SHP77 treated with DMSO at 0.1 percent for 48 hours (cell line): ENCODE data around the gene DERA.
"Not testable (repeated sequence)": the region's sequence is repeated elsewhere in the genome, so short reads cannot be mapped to it uniquely, and the experiment has no call there.

Source experiments
- DNase-seq: peaks from one replicate; lab custom pipeline; 2025; lab: John Stamatoyannopoulos, UW

Gene DERA

GRCh38 chr12:15910864-15911721 is at the start of gene DERA:
Gene DERA, plus strand, starts transcription at chr12:15911332. Its CDS starts 52 bp downstream, at chr12:15911384.
- DNase-seq, result peak; percentile 18

DNA sequence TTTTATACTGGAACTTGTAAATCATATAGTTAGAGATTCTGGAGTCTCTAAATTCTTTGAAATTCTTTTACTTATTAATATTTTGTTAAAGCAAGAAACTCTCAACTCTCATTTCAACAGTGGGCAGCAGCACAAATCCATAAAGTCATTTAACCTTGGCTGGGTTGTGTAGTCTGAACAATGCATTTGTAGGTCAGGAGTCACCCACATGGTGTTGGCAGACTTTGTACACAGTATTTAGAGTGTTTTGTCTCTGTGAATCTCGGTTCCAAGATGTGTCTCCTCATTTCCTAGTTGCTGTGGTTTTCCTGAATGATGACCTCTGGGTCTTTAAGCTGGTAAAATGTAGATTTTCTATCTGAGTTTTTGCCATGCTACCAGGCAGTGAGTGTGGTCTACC is 49.7 kb upstream of the DERA start:
- DNase-seq, result no peak

GRCh38 chr12:15862840-15863239 is 48.3 kb upstream of the DERA start:
- no peak for DNase-seq

GRCh38 chr12:15863372-15863771 is 47.8 kb upstream of the DERA start:
- no peak for DNase-seq

DNA sequence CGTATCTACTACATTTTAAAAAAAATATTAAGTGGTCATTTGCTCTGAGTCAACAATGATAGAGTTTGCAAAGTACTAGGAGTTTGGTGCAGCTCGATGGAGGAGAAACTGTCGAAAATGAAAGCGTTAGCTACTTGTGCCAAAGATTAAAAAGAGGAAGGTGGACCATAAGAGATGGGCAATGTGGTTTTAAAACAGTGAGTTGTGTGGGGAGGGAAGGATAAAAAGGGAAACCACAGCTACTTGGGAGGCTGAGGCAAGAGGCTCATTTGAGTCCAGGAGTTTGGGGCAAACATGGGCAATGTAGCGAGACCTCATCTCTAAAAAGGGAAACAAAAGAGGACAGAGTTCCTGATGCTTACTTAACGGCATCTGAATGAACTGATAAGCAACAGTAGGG is 47.1 kb upstream of the DERA start:
- no peak for DNase-seq

- no peak for DNase-seq
These were observed 42.9 kb upstream of the DERA start for GRCh38 chr12:15868186-15868585.

GRCh38 chr12:15873556-15873955 is 37.6 kb upstream of the DERA start:
- DNase-seq, result no peak

GRCh38 chr12:15874556-15875145 is 36.5 kb upstream of the DERA start:
- not testable (repeated sequence) for DNase-seq

DNA sequence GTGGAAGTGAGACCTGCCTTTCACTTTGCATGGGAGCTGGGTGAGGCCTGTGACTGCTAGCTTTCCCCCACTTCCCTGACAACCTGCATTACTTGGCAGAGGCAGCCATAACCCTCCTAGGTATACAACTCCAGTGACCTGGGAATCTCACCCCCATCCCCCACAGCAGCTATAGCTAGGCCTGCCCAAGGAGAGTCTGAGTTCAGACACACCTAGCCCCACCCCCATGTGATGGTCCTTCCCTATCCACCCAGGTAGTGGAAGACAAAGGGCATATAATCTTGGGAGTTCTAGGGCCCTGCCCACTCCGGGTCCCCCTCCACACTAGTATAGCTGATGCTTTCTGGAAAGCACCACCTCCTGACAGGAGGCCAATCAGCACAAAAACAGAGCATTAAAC is 35.3 kb upstream of the DERA start:
- DNase-seq, result no peak

DNA sequence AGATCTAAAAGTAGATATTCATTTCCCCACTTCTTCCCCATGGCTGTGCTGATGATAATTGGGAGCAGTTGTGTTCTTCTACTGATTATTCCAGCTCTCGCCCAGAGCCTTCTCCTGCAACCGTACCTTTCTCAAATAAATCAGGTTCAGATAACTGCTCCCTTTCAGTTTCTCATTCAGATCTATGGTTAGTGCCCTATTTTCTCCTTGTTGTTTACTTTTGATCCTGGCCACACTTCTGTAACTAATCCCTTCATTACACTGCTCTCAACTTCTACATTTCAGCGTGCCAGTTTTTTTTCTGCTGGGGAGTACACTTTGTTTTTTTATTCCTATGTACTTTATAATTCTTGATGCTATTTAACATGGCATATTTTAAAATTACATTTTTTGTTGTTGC is 31.7 kb upstream of the DERA start:
- no peak for DNase-seq

DNA sequence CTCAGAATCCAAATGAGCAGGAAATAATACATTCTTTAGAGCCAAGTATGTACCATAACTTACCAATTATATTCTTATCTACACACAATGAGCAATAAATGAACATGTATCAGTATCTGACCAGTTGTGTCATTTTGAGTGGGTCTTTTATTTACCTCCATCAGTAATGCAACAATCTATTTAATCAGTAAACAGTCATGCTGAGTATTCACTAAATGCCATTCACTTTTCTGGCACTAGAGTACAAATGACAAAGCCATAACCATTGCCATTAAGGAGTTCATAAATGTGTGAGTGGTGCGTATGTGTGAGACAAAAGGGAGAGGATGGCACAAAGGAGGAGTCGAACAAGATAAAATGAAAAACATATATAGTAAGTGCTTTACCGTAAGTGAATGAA is 30.4 kb upstream of the DERA start:
- no peak for DNase-seq

DNA sequence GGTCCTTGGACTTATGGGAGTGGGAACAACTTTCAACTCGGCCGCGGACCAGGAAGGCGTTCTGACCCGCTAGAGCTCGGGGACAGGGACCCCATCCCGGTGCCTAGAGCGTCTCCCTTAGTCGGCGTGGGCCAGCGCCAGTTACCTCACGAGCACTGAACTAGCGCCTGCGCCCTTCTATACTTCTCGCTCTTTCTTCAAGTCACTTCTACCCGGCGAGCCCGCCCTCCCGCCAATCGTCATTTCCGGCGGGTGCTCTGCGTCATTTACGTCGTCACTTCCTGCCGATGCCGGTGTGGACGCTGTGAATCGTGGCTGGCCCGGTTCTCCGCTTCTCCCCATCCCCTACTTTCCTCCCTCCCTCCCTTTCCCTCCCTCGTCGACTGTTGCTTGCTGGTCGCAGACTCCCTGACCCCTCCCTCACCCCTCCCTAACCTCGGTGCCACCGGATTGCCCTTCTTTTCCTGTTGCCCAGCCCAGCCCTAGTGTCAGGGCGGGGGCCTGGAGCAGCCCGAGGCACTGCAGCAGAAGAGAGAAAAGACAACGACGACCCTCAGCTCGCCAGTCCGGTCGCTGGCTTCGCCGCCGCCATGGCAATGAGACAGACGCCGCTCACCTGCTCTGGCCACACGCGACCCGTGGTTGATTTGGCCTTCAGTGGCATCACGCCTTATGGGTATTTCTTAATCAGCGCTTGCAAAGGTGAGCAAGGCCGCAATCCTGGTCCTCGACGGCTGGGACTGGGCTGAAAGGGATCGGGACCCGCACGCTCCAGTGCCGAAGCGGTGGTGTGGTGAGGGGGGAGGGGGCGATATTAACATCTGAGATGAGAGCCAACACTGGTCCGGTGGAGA is 28.8 kb upstream of the DERA start, which contains the start of gene STRAP:
TSS of gene STRAP (plus strand) at position 270 of the 854 bp plus-strand sequence. CDS start at position 591, 321 bp downstream.
- DNase-seq, result peak; percentile 70

- DNase-seq, result no peak
These were observed 27.6 kb upstream of the DERA start for GRCh38 chr12:15883536-15883935.

GRCh38 chr12:15886372-15887042 is 24.6 kb upstream of the DERA start:
- peak; percentile 34 for DNase-seq

GRCh38 chr12:15887043-15887817 is 23.9 kb upstream of the DERA start:
- DNase-seq, result no peak

DNA sequence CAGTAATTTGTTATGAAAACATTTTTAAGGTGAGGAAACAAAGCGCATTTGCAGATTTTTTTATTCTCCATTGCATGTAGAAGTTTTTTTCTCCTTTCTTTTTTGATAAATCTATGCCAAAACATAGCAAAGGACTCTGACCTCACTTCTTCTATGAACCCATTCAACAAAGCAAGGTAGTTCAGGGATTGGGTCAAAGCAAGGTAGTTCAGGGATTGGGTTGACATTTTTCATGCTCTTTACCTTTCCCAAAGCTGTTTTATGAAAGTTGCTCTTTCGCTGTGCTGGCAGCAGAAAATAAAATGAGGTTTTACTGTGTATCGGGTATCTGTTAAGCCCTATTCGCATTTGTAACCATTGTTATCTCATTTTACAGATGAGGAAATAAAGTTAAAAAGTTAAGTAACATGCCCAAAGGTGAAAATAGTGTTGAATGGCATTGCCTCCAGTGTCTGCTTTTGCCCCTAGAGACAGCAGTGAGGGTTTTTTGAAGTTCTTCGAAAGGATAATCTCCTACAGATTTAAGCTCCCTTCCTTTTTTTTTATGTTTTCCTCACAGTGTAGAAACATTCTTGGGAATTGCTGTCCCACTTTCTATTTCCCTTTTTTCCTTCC is 18.4 kb upstream of the DERA start:
- no peak for DNase-seq

- no peak for DNase-seq
These were observed 17.9 kb upstream of the DERA start for GRCh38 chr12:15893260-15893659.

- no peak for DNase-seq
These were observed 14.3 kb upstream of the DERA start for GRCh38 chr12:15896867-15897266.

GRCh38 chr12:15897433-15897832 is 13.7 kb upstream of the DERA start:
- DNase-seq, result no peak

- no peak for DNase-seq
These were observed 11.8 kb upstream of the DERA start for GRCh38 chr12:15899282-15899870.
